DOHH2 (cell line): ENCODE results near the gene TMPRSS9.

Experiments
- H3F3A ChIP-seq: fragments of 200-600 bp; sonication (generic), shearing (Covaris generic); 2 replicates; pipeline ENCODE4 v1.6.0; 2016; ENCODE audit warnings: antibody characterized with exemption, mild to moderate bottlenecking; ENCODE audit not compliant: control insufficient read depth, insufficient read depth
- H3K27ac ChIP-seq: fragments of 200-600 bp; sonication (generic); 2 replicates; pipeline ENCODE4 v1.5.1; 2014; ENCODE audit warnings: low read depth, mild to moderate bottlenecking, low read length, moderate library complexity
- H3K27me3 ChIP-seq: fragments of 200-600 bp; sonication (generic); 2 replicates; pipeline ENCODE4 v1.6.1; 2014; ENCODE audit warnings: mild to moderate bottlenecking, low read length, mixed read lengths; ENCODE audit not compliant: control insufficient read depth
- H3K36me3 ChIP-seq: fragments of 200-600 bp; sonication (generic); 2 replicates; pipeline ENCODE4 v1.6.1; 2014; ENCODE audit warnings: mild to moderate bottlenecking, low read length, moderate library complexity, mixed read lengths; ENCODE audit not compliant: control insufficient read depth
- H3K4me1 ChIP-seq: fragments of 200-600 bp; sonication (generic); 2 replicates; pipeline ENCODE4 v1.6.1; 2014; ENCODE audit warnings: mild to moderate bottlenecking, low read length, mixed read lengths; ENCODE audit not compliant: control insufficient read depth
- H3K4me2 ChIP-seq: fragments of 200-600 bp; sonication (generic); 2 replicates; pipeline ENCODE4 v1.6.0; 2014; ENCODE audit warnings: mild to moderate bottlenecking, low read length, moderate library complexity
- H3K4me3 ChIP-seq: fragments of 200-600 bp; sonication (generic); 2 replicates; pipeline ENCODE4 v1.5.1; 2014; ENCODE audit warnings: mild to moderate bottlenecking, low read length, mixed read lengths
- H3K79me2 ChIP-seq: fragments of 200-600 bp; sonication (generic); 2 replicates; pipeline ENCODE4 v1.6.1; 2014; ENCODE audit warnings: mild to moderate bottlenecking, low read length, mixed read lengths; ENCODE audit not compliant: control insufficient read depth
- H3K9me2 ChIP-seq: fragments of 200-600 bp; sonication (generic); replicated peaks from 2 replicates; pipeline ENCODE4 v1.6.1; 2014; ENCODE audit warnings: mild to moderate bottlenecking, low read length, mixed read lengths; ENCODE audit not compliant: control insufficient read depth
- H3K9me3 ChIP-seq: fragments of 200-600 bp; sonication (generic); 2 replicates; pipeline ENCODE4 v1.6.1; 2014; ENCODE audit warnings: antibody characterized with exemption, low read length, mixed read lengths; ENCODE audit not compliant: control insufficient read depth, insufficient read depth
- H4K20me1 ChIP-seq: fragments of 200-600 bp; sonication (generic); 2 replicates; pipeline ENCODE4 v1.6.0; 2014; ENCODE audit warnings: low read depth, mild to moderate bottlenecking, antibody characterized with exemption, low read length, moderate library complexity; ENCODE audit not compliant: control insufficient read depth, insufficient read depth
- EZH2phosphoT487 ChIP-seq: fragments of 200-600 bp; sonication (generic); IDR thresholded peaks from 2 replicates; pipeline ENCODE4 v1.6.1; 2017; ENCODE audit warnings: borderline replicate concordance, mild to moderate bottlenecking, antibody characterized with exemption, low read length, moderate library complexity, mixed read lengths
- TF ChIP-seq, protein P1 (sequence below): fragments of 200-600 bp; sonication (generic); IDR thresholded peaks from one replicate; pipeline ENCODE4 v1.5.1; 2014; ENCODE audit warnings: antibody characterized with exemption, mild to moderate bottlenecking, low read depth, low read length; ENCODE audit not compliant: poor library complexity, severe bottlenecking

Gene TMPRSS9

DNA sequence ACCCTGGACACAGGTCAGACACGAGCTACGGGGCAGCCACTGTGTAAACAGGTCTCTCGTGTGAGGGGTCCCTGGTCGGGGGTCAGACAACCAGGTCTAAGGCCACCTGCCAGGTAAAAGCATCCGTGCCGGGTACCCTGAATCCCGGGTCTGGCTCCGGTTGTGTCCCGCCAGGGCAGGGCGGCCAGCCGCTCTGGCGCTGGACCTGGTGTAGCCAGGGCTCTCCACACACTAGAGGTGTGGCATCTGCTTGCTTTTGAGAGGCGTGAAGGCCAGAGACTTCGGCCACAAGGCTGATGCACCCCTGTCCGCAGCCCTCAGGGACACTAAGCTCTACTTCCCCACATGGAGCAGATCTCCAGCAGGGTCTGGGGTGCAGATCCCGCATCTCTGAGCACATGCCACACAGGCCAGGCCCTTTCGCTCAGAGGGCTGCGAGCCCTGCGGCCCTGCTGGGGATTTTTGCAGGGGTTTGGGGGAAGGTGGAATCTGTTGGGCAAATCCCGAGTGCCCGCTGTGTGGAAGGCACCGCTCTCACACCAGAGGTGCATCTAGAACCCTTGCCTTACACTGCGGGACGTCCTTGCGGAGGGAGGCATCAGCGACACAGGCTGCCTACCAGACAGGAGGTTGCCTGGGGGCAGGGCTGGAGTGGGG is 81.2 kb downstream of the TMPRSS9 start:
- no peaks in the 10 kb centered on the region for H3K9me3 ChIP-seq
- no peaks in the 10 kb centered on the region for H3F3A ChIP-seq
- peaks cover 74% of the 10 kb centered on the region for H3K36me3 ChIP-seq
- H3K4me2 ChIP-seq = no peak overlapping the region
- no peaks in the 10 kb centered on the region for H3K9me2 ChIP-seq
- no peak overlapping the region for H3K4me3 ChIP-seq
- peaks cover 11% of the 10 kb centered on the region; the same call in 1 of the 2 replicates for H4K20me1 ChIP-seq
- TF ChIP-seq EZH2phosphoT487 = no peak
- TF ChIP-seq, protein P1, sequence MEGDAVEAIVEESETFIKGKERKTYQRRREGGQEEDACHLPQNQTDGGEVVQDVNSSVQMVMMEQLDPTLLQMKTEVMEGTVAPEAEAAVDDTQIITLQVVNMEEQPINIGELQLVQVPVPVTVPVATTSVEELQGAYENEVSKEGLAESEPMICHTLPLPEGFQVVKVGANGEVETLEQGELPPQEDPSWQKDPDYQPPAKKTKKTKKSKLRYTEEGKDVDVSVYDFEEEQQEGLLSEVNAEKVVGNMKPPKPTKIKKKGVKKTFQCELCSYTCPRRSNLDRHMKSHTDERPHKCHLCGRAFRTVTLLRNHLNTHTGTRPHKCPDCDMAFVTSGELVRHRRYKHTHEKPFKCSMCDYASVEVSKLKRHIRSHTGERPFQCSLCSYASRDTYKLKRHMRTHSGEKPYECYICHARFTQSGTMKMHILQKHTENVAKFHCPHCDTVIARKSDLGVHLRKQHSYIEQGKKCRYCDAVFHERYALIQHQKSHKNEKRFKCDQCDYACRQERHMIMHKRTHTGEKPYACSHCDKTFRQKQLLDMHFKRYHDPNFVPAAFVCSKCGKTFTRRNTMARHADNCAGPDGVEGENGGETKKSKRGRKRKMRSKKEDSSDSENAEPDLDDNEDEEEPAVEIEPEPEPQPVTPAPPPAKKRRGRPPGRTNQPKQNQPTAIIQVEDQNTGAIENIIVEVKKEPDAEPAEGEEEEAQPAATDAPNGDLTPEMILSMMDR = no peak
- H3K27ac ChIP-seq = no peak overlapping the region
- H3K4me1 ChIP-seq = peaks cover 4% of the 10 kb centered on the region
- peaks cover 68% of the 10 kb centered on the region for H3K79me2 ChIP-seq
- H3K27me3 ChIP-seq = no peaks in the 10 kb centered on the region

GRCh38 chr19:2443116-2443784 is 83.2 kb downstream of the TMPRSS9 start:
- Histone ChIP-seq H3K36me3 (peaks cover 65% of the 10 kb centered on the region), H3K4me3 (no peak overlapping the region), H3K79me2 (peaks cover 86% of the 10 kb centered on the region), H3K4me1 (peaks cover 23% of the 10 kb centered on the region), H3K4me2 (no peak overlapping the region), H3K9me2 (no peaks in the 10 kb centered on the region), H3K27ac (no peak overlapping the region), H3F3A (no peaks in the 10 kb centered on the region), H4K20me1 (peaks cover 11% of the 10 kb centered on the region; the same call in 1 of the 2 replicates), H3K27me3 (no peaks in the 10 kb centered on the region), H3K9me3 (no peaks in the 10 kb centered on the region)
- TF ChIP-seq, protein P1 = no peak
- no peak for TF ChIP-seq EZH2phosphoT487

- H3K27ac ChIP-seq = no peak overlapping the region
- peaks cover 28% of the 10 kb centered on the region for H3K4me1 ChIP-seq
- H3K9me2 ChIP-seq = no peaks in the 10 kb centered on the region
- H3K36me3 ChIP-seq = peaks cover 60% of the 10 kb centered on the region
- H3K27me3 ChIP-seq = no peaks in the 10 kb centered on the region
- H3K4me2 ChIP-seq = no peak overlapping the region
- peaks cover 1% of the 10 kb centered on the region for H3F3A ChIP-seq
- H4K20me1 ChIP-seq = peaks cover 11% of the 10 kb centered on the region; the same call in 1 of the 2 replicates
- no peaks in the 10 kb centered on the region for H3K9me3 ChIP-seq
- peaks cover 86% of the 10 kb centered on the region for H3K79me2 ChIP-seq
- TF ChIP-seq EZH2phosphoT487 = no peak
- TF ChIP-seq, protein P1 = no peak
- no peak overlapping the region for H3K4me3 ChIP-seq
Observed at GRCh38 chr19:2443785-2444182, 83.7 kb downstream of the TMPRSS9 start.
